ENCODE results near the gene CD2.

GRCh38 chr1:116735246-116735645 is 19.0 kb upstream of the CD2 start:
- TF ChIP-seq CTCF (IDR thresholded peaks at IDR 0.05), result no peak
- TF ChIP-seq POLR2A (IDR thresholded peaks at IDR 0.05), result no peak
